Suprapubic skin (tissue), 4 donors: ENCODE results near the gene TAS2R50. TPM values are rescaled to one million over a fixed set of nuclear protein-coding genes. Genes with fewer than 3 reads are reported as not detected.

Source experiments
- DNase-seq, 2 donors: peaks; one replicate each; pipeline ENCODE4 v3.0.0-alpha.2; 2019; ENCODE audit warnings: low spot score in 2 of 2
- H3K27ac ChIP-seq: fragments of 200-600 bp; sonication (generic); one replicate; pipeline ENCODE4 v1.5.1; 2019
- H3K27me3 ChIP-seq: fragments of 200-600 bp; sonication (generic); one replicate; pipeline ENCODE4 v1.5.1; 2019
- H3K36me3 ChIP-seq: fragments of 200-600 bp; sonication (generic); one replicate; pipeline ENCODE4 v1.5.1; 2019
- H3K4me1 ChIP-seq: fragments of 200-600 bp; sonication (generic); one replicate; pipeline ENCODE4 v1.5.1; 2019
- H3K4me3 ChIP-seq: fragments of 200-600 bp; sonication (generic); one replicate; pipeline ENCODE4 v1.5.1; 2019; ENCODE audit warnings: mild to moderate bottlenecking
- H3K9me3 ChIP-seq: fragments of 200-600 bp; sonication (generic); one replicate; pipeline ENCODE4 v1.5.1; 2019
- EP300 ChIP-seq: sonication (generic); formaldehyde crosslinking; IDR thresholded peaks from one replicate; pipeline ENCODE4 v1.6.1; 2017; ENCODE audit warnings: antibody characterized with exemption
- POLR2A ChIP-seq, 2 donors: fragments of 450-650 bp; IDR thresholded peaks; one replicate each; pipeline ENCODE4 v1.6.1; 2017; ENCODE audit warnings: antibody characterized with exemption in 2 of 2, mild to moderate bottlenecking in 2 of 2, moderate library complexity in 2 of 2
- POLR2AphosphoS5 ChIP-seq, 3 donors: sonication (generic); formaldehyde crosslinking; IDR thresholded peaks; one replicate each; pipeline ENCODE4 v1.6.1; 2017; ENCODE audit warnings: antibody characterized with exemption in 3 of 3
- WGBS: methylation state at CpG from one replicate; pipeline ENCODE4 v1.1.5; 2018; 5-methylcytosine and 5-hydroxymethylcytosine counted together
- total RNA-seq, 4 donors: library from RNA; depleted of rRNA; stranded (reverse); fragments of >200 nt; gene quantifications; one replicate each; pipeline ENCODE4 v1.1.0, GENCODE V29; 2016
- TF ChIP-seq, protein P1 (sequence below), 2 donors: fragments of 200-600 bp in 1 of 2; fragments of 450-650 bp in 1 of 2; sonication (generic) in 1 of 2; IDR thresholded peaks; one replicate each; pipeline ENCODE4 v1.5.1; 2016 to 2019; ENCODE audit warnings: antibody characterized with exemption in 2 of 2, mild to moderate bottlenecking in 1 of 2, moderate library complexity in 1 of 2

TAS2R50 gene
- total RNA-seq, 4 donors from 2014 or later = 0.89 to 4.8 TPM; not detected in 2

DNA sequence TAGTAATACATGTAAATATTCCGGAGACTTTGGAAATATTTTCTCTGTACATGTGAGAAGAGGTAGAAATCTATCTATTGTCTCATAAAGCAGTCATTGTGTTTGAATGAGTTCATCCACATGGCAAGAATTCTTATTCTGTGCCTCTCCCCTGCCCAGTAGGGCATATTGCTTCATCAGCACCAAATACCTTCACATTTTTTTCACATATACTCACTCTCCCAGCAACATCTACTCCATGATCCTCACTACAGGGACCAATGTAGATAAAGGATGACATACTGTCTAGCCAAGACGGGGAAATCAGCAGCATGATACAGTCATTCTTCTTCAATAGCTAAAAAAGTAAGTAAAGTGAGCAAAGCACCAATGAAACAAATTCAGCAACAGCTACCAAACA is 46.3 kb downstream of the TAS2R50 start:
- Histone ChIP-seq H3K9me3 (no peaks in the 10 kb centered on the region), H3K4me1 (no peaks in the 10 kb centered on the region), H3K27ac (no peak overlapping the region), H3K36me3 (no peaks in the 10 kb centered on the region), H3K27me3 (no peaks in the 10 kb centered on the region), H3K4me3 (no peak overlapping the region)
- WGBS = 88% methylated on average over 2 of the region's 2 CpGs
- TF ChIP-seq, protein P1, sequence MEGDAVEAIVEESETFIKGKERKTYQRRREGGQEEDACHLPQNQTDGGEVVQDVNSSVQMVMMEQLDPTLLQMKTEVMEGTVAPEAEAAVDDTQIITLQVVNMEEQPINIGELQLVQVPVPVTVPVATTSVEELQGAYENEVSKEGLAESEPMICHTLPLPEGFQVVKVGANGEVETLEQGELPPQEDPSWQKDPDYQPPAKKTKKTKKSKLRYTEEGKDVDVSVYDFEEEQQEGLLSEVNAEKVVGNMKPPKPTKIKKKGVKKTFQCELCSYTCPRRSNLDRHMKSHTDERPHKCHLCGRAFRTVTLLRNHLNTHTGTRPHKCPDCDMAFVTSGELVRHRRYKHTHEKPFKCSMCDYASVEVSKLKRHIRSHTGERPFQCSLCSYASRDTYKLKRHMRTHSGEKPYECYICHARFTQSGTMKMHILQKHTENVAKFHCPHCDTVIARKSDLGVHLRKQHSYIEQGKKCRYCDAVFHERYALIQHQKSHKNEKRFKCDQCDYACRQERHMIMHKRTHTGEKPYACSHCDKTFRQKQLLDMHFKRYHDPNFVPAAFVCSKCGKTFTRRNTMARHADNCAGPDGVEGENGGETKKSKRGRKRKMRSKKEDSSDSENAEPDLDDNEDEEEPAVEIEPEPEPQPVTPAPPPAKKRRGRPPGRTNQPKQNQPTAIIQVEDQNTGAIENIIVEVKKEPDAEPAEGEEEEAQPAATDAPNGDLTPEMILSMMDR (IDR thresholded peaks at IDR 0.05) = no peak
- TF ChIP-seq EP300 (no peak), POLR2A (IDR thresholded peaks at IDR 0.05) (no peak), POLR2AphosphoS5 (IDR thresholded peaks at IDR 0.05) (no peak)
- no peak for DNase-seq

GRCh38 chr12:10939163-10939562 is 47.5 kb downstream of the TAS2R50 start, which contains the start of gene TAS2R14:
Gene TAS2R14, minus strand, starts transcription at chr12:10939263. Its CDS starts 56 bp downstream, at chr12:10939207.
- no peak for TF ChIP-seq POLR2AphosphoS5 (IDR thresholded peaks at IDR 0.05)
- no peak for TF ChIP-seq EP300
- no peak for TF ChIP-seq POLR2A (IDR thresholded peaks at IDR 0.05)
- TF ChIP-seq, protein P1 (IDR thresholded peaks at IDR 0.05) = no peak
- WGBS = 64% methylated on average over 1 of the region's 1 CpG
- Histone ChIP-seq H3K27ac (no peak within 1 kb of the TSS), H3K36me3 (no peaks in the 10 kb centered on the region), H3K4me1 (no peaks in the 10 kb centered on the region), H3K27me3 (no peaks in the 10 kb centered on the region), H3K9me3 (no peaks in the 10 kb centered on the region), H3K4me3 (no peak within 1 kb of the TSS)
- no peak for DNase-seq

DNA sequence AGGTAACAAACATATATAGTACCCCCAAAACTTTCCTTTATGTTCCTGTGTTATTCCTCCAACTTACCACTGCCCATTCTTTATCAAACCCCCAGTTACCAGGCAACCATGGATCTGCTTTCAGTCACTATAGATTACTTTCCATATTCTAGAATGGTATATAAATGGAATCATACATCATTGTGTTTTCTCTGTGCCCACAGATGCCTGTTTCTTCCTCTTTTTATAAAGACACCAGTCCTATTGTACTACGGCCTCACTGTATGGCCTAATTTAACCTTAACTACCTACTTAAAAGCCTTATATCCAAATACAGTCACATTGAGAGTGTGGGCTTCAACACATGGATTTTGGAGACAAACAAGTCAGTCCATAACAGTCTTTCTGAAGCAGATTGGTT is 50.2 kb downstream of the TAS2R50 start:
- no peak overlapping the region for H3K4me3 ChIP-seq
- H3K9me3 ChIP-seq = no peaks in the 10 kb centered on the region
- H3K27ac ChIP-seq = no peak overlapping the region
- WGBS = 86% methylated on average over 1 of the region's 1 CpG
- no peak for DNase-seq
- H3K36me3 ChIP-seq = no peaks in the 10 kb centered on the region
- no peaks in the 10 kb centered on the region for H3K27me3 ChIP-seq
- no peaks in the 10 kb centered on the region for H3K4me1 ChIP-seq
- TF ChIP-seq EP300 = no peak
- TF ChIP-seq POLR2A (IDR thresholded peaks at IDR 0.05) = no peak
- TF ChIP-seq POLR2AphosphoS5 (IDR thresholded peaks at IDR 0.05) = no peak
- TF ChIP-seq, protein P1 (IDR thresholded peaks at IDR 0.05) = no peak

Other genes with a start within 250 kb of the TAS2R50 start
- gene TAS2R7, start 184.3 kb downstream of the TAS2R50 start, total RNA-seq = not detected
- not detected for gene TAS2R8, start 179.6 kb downstream of the TAS2R50 start, total RNA-seq
- not detected for gene TAS2R9, start 176.7 kb downstream of the TAS2R50 start, total RNA-seq
- gene TAS2R10, start 160.6 kb downstream of the TAS2R50 start, total RNA-seq = 1 to 10 TPM in 1 of 4 donors, under 1 TPM in 3; 0.68 to 1.1 (median 0.75) TPM
- 100 to 1,000 TPM in 2 of 4 donors, 10 to 100 TPM in 2; 37.1 to 399 (median 124) TPM for gene PRR4, start 137.4 kb downstream of the TAS2R50 start, total RNA-seq
- gene PRH1, start 102.7 kb downstream of the TAS2R50 start, total RNA-seq = 10 to 100 TPM in 3 of 4 donors, 1 to 10 TPM in 1; 8.8 to 51.3 (median 20.0) TPM
- 1 to 10 TPM in 2 of 4 donors, under 1 TPM in 2; 0.38 to 2.6 (median 1.7) TPM for gene TAS2R13, start 77.3 kb downstream of the TAS2R50 start, total RNA-seq
- 1 to 10 TPM in 1 of 4 donors, not detected in 3; 2.1 TPM for gene PRH2, start 57.7 kb downstream of the TAS2R50 start, total RNA-seq
- 1 to 10 TPM in 2 of 4 donors, under 1 TPM in 2; 0.23 to 3.5 (median 1.7) TPM for gene TAS2R14, start 47.6 kb downstream of the TAS2R50 start, total RNA-seq
- 1 to 10 TPM in 3 of 4 donors, not detected in 1; 1.0 to 4.1 (median 2.6) TPM for gene TAS2R20, start 11.4 kb upstream of the TAS2R50 start, total RNA-seq
- gene TAS2R19, start 35.7 kb upstream of the TAS2R50 start, total RNA-seq = 1 to 10 TPM in 2 of 4 donors, not detected in 2; 2.5 to 9.3 TPM
- 1 to 10 TPM in 2 of 4 donors, under 1 TPM in 1, not detected in 1; 0.55 to 8.3 (median 3.5) TPM for gene TAS2R31, start 44.5 kb upstream of the TAS2R50 start, total RNA-seq
- 1 to 10 TPM in 3 of 4 donors, not detected in 1; 1.2 to 8.9 (median 2.0) TPM for gene TAS2R46, start 75.4 kb upstream of the TAS2R50 start, total RNA-seq
- 1 to 10 TPM in 2 of 4 donors, under 1 TPM in 1, not detected in 1; 0.89 to 4.9 (median 4.7) TPM for gene TAS2R43, start 105.4 kb upstream of the TAS2R50 start, total RNA-seq
- 10 to 100 TPM in 1 of 4 donors, 1 to 10 TPM in 3; 1.6 to 11.3 (median 4.1) TPM for gene TAS2R30, start 147.7 kb upstream of the TAS2R50 start, total RNA-seq
- 1 to 10 TPM; 2.8 to 7.0 (median 4.1) TPM for gene SMIM10L1, start 184.3 kb upstream of the TAS2R50 start, total RNA-seq
- not detected for gene TAS2R42, start 200.0 kb upstream of the TAS2R50 start, total RNA-seq